ENCODE measurements around the gene HDGFL2.
"Not testable (repeated sequence)": the region's sequence is repeated elsewhere in the genome, so short reads cannot be mapped to it uniquely, and the experiment has no call there.

Gene HDGFL2

GRCh38 chr19:4511300-4512054 lies 39.4 kb downstream of the HDGFL2 start:
- in situ Hi-C loops (cut with HindIII; ENCODE audit: low sequenced_read_pairs), result no loop called here

GRCh38 chr19:4512070-4512469 lies 40.0 kb downstream of the HDGFL2 start:
- in situ Hi-C loops (cut with HindIII; ENCODE audit: low sequenced_read_pairs), result no loop called here

DNA sequence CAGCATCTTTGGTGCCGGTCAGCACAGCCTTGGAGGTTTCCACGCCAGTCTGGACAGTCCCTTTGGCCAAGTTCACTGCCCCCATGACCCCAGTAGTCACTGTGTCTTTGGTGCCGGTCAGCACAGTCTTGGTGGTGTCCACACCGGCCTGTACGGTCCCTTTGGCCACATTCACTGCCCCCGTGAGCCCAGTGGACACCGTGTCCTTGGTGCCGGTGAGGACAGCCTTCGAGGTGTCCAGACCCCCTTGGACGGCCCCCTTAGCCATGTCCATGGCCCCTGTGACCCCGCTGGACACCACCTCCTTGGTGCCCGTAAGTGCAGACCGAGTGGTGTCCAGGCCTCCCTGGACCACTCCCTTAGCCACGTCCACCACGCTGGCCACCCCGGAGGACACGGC lies 41.2 kb downstream of the HDGFL2 start:
- in situ Hi-C loops (cut with HindIII; ENCODE audit: low sequenced_read_pairs), result no loop called here

GRCh38 chr19:4515732-4516131 lies 43.6 kb downstream of the HDGFL2 start:
- in situ Hi-C loops (cut with HindIII; ENCODE audit: low sequenced_read_pairs), result no loop called here

- in situ Hi-C loops (cut with HindIII; ENCODE audit: low sequenced_read_pairs), result no loop called here
These were observed 44.3 kb downstream of the HDGFL2 start for GRCh38 chr19:4516199-4516938.

DNA sequence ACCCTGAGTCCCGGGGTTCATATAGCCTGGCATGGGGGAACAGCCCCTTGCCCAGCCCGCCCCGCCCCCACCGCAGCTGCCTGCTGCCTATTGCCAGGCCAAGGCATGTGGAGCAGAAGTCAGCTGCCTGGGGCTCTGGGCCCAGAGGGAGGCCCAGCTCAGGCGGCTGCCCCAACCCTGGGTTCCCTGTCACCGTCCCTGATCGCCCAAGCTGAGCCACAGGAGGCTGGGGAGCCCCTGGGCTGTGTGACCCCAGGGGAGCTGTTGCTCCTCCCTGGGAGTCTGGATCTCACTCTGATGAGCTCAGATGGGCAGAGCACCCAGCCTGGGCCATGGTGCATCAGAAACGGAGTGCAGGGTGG lies 44.8 kb downstream of the HDGFL2 start:
- in situ Hi-C loops (cut with HindIII; ENCODE audit: low sequenced_read_pairs), result no loop called here

DNA sequence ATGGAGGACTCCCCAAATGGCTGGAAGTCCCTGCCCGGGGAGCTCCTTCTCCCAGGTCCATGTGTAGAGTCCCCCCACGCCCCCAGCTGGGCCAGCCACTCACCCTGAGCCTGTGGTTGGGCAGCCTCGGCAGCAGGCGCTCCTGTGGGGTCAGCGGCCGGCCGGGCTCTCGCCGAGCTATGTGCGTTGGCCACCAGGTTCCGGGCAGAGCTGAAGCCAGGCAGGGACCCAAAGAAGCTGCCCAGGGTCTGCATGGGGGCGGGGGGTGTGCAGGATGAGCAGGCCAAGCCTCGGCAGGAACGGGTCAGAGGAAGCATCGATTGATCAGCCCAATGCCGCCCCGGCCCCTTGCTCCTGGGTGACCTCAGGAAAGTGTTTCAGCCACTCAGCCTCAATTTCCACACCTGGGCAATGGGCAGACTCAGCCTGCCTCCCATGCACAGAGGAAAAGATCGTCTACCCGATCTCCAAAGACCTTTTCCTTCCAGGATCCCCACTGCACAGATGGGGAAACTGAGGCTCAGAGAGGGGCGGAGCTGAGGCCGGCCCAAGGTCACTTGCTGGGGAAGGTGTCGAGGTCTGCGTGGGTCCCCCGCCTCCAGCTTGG lies 45.5 kb downstream of the HDGFL2 start:
- in situ Hi-C loops (cut with HindIII; ENCODE audit: low sequenced_read_pairs), result no loop called here

DNA sequence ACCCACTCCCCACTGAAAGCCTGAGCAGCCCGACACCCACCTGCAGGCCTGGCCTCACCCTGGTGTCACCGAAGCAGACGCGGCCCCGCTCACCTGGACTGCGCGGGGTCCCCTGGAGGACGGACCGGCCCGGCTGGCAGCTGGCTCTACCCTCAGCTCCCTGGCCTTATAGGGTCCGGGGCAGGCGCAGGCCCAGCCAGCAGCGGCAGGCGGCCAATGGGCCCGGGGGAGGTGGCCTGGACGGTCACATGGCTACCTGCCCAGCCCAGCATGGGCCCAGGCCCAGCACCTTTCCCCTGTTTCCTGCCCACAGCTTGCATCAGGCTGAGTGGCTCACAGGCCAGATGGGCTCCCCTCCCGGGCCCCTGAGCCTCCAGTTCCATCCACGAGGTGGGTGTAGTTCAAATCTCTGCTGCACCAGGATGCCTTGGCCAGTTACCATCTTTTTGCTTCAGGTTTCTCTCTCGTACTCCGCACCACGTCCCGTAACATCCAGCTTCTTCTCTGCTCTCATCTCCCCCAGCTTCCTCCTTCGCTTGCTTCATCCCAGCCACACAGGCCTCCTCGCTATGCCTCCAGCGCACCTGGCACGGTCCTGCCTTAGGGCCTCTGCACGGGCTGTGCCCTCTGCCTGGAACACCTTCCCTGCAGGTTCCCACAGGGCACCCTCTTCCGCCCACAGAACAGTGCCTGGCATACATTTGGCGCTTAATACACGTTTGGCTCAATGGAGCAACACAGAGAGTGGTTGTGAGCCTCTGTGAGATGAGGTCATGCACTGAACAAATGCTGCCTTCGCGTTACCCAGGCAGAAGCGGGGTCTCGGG lies 46.5 kb downstream of the HDGFL2 start, which contains the start of gene PLIN4:
PLIN4 (minus strand) TSS at position 142 of the 827 bp plus-strand sequence. CDS start 214 bp downstream, outside the sequence.
- in situ Hi-C loops (cut with HindIII; ENCODE audit: low sequenced_read_pairs), result no loop called here

- in situ Hi-C loops (cut with HindIII; ENCODE audit: low sequenced_read_pairs), result no loop called here
These were observed 47.0 kb downstream of the HDGFL2 start for GRCh38 chr19:4519172-4519496.

GRCh38 chr19:4519521-4520277 lies 47.6 kb downstream of the HDGFL2 start:
- in situ Hi-C loops (cut with HindIII; ENCODE audit: low sequenced_read_pairs), result no loop called here

DNA sequence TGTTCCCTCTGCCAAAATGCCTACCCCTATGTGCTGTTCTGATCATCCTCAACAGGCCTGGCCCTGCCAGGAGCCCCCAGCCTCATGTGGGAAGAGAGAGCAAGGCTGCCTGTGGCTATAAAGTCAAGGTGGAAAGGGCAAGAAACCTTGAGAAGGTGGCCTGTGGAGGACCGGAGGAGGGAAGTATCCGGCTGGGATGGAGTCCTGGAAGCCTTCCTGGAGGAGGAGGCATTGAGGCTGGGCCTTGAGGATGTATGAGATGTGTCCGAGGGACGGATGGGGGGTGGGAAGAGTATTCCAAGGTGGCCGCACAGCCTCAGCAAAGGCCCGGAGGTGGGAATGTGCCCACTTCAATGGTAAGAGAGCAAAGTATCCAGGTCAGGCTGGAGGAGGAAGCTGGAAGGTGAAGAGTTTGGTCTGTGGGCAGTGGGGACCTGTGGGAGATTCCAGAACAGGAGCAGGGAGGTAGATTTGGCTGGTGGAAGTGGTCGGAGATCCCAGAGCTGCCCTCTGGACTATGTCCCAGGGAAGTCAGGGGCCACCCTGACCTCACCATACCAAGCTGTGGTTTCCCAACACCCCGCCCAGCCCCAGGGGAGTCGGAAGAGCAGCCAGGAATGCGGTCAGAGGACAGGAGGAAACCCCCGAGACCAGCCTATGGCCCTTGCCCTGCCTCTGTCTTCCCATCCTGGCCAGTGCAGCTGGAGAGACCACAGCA lies 49.2 kb downstream of the HDGFL2 start:
- in situ Hi-C loops (cut with HindIII; ENCODE audit: low sequenced_read_pairs), result no loop called here

DNA sequence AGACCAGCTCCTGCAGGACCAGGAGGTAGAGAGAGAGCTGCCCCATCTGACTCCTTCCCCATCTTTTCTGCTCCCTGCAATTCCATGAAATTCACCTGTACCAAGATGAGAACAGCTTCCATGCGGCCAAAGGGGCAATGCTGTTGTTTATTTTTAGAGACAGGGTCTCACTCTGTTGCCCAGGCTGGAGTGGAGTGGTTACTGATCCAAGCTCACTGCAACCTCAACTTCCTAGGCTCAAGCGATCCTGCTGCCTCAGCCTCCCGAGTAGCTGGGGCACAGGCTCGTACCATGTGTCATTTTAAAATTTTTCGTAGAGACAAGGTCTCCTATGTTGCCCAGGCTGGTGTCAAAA lies 49.8 kb downstream of the HDGFL2 start:
- in situ Hi-C loops (cut with HindIII; ENCODE audit: low sequenced_read_pairs), result no loop called here

DNA sequence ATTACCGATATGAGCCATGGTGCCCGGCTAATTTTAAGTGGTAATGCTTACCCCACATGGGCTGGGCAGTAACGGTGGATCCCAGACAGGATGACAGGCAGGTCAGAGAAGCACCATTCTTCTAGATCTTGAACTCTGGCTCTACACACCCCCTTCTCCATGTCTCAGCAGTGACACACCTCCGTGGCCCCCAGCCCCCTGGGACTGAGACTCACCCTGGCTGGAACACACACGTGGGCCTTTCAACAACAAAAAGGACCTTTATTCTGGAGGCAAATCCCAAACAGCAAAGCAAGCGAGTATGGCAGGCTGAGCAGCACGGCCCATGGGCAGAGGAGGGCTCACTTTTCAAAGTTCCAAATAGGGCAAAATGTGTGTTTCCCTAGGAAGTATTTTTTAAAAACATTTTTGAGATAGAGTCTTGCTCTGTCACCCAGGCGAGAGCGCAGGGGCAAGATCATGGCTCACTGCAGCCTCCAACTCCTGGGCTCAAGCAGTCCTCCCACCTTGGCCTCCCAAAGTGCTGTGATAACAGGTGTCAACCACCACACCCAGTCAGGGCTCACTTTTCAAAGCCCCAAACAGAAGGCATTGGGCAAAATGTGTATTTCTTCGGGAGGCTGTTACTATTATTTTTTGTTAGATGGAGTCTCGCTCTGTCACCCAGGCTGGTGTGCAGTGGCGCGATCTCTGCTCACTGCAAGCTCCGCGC lies 50.4 kb downstream of the HDGFL2 start:
- in situ Hi-C loops (cut with HindIII; ENCODE audit: low sequenced_read_pairs), result no loop called here

GRCh38 chr19:4523306-4524110 lies 51.4 kb downstream of the HDGFL2 start:
- in situ Hi-C loops (cut with HindIII; ENCODE audit: low sequenced_read_pairs), result no loop called here

DNA sequence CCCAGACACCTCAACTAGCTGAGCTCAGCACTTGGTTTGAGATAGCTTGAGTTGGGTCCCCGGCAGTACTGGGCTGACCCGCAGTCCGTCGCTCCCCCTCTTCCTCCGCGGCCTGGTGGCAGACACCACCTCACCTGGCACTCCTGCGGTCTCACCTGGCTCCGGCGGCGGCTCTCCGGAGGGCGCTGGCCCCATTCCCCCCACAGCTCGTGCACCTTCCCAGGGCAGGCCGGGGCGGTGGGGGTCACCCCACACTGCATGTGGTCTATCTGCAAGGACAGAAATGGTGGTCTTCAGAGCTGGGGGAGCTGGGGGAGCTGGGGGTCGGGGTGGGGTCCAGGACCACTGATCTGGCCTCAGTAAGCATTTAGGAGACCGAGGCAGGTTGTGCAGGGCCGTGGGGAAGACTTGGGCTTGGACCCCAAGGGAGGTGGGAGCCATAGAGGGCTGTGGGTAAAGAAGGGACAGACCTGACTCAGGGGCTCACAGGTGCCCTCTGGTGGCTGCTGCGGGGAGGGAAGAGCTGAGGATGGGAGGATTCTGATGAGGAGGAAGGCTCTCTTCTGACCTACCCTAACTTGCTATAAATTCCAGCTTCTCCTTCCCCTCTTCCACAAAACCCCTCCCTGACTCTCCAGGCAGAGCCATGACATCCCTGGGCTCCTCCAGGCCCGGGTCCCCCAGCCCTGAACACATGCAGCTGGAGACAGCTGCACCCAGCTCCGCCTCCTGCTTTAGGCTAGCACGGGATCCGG lies 52.9 kb downstream of the HDGFL2 start:
- in situ Hi-C loops (cut with HindIII; ENCODE audit: low sequenced_read_pairs), result no loop called here

DNA sequence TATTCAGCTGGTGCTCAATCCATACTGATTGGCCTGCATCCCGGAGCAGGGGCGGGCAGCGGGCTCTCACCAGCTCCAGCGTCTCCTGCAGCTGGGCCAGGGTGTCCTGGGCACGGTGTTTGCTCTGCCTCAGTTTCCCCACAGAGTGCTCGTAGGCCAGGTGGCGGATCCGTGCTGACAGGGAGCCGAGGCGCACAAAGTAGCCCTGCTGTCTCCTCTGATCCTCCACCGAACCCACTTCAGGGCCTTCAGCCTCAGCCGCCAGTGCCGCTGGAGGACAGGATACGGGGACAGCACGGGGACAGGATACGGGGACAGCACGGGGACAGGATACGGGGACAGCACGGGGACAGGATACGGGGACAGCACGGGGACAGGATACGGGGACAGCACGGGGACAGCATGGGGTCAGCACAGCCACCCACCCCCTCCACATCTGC lies 53.5 kb downstream of the HDGFL2 start:
- in situ Hi-C loops (cut with HindIII; ENCODE audit: low sequenced_read_pairs), result no loop called here

- in situ Hi-C loops (cut with HindIII; ENCODE audit: low sequenced_read_pairs), result not testable (repeated sequence)
These were observed 55.3 kb downstream of the HDGFL2 start for GRCh38 chr19:4527377-4527776.

GRCh38 chr19:4528843-4529242 lies 56.7 kb downstream of the HDGFL2 start:
- in situ Hi-C loops (cut with HindIII; ENCODE audit: low sequenced_read_pairs), result no loop called here
